ENCODE data around the gene GHRH. TPM values are rescaled to one million over a fixed set of nuclear protein-coding genes. Genes with fewer than 3 reads are reported as not detected.

GHRH gene
- total RNA-seq = not detected

DNA sequence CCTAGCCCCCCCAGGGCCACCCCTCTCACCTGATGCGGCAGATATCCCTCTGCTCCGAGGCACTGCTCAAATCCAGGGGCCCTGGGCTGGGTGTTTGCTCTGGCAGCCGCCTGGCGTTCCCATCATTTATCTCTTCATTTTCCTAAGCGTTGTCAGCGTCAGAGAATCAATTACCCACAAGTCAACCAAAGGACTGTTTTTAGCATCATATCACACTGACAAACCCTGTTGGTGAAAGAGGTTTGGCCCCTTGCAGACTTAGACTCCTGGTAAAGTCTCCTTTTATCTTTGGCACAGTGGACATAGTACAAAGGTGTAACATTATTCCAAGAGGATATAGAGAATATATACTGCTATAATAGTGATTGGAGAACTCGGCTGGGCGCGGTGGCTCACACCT lies at the start of gene GHRH:
Gene GHRH (minus strand): TSS at position 101 of the 400 bp plus-strand sequence. CDS start 4,925 bp downstream, outside the sequence.
- no peak for ATAC-seq

DNA sequence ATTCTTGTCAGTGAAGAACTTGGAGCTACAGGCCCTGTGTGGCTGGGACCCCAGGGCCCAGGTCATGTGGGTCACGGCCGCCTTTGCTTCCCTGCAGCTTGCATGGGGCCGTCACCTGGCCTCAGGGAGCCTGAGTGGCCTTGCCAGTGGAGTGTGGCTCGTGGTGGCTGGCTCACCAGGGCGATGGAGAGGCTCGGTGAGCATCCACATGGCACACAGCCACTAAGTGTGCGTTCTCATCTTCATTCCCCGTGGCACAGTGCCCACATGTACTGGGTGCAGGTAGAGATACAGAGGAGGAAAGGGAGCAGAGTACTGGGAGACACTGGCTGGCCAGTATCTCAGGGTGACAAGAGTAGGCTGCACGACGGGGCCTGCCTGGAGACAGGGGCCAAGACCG lies 49.3 kb upstream of the GHRH start:
- no peak for ATAC-seq

- ATAC-seq = peak; percentile 24
Observed at GRCh38 chr20:37309936-37310590, 48.4 kb upstream of the GHRH start.

DNA sequence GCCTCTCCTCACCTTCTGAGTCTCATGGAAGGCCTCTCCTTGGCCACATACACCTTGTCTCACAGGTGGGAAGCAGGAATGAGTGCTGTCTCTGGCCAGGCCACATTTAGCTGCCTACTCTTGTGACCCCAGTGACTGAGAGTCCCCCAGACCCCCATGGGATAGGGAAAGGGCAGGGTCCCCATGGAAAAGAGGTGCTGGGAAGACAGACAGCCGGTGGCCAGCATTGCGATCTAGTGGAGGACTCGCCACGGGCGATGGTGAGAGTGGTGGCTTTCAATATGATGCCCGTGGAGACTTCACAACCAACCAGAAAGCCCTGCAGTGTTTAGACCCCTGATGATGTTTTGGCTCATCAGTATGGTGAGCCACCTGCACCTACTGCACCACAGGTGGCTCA lies 47.7 kb upstream of the GHRH start:
- ATAC-seq = no peak

DNA sequence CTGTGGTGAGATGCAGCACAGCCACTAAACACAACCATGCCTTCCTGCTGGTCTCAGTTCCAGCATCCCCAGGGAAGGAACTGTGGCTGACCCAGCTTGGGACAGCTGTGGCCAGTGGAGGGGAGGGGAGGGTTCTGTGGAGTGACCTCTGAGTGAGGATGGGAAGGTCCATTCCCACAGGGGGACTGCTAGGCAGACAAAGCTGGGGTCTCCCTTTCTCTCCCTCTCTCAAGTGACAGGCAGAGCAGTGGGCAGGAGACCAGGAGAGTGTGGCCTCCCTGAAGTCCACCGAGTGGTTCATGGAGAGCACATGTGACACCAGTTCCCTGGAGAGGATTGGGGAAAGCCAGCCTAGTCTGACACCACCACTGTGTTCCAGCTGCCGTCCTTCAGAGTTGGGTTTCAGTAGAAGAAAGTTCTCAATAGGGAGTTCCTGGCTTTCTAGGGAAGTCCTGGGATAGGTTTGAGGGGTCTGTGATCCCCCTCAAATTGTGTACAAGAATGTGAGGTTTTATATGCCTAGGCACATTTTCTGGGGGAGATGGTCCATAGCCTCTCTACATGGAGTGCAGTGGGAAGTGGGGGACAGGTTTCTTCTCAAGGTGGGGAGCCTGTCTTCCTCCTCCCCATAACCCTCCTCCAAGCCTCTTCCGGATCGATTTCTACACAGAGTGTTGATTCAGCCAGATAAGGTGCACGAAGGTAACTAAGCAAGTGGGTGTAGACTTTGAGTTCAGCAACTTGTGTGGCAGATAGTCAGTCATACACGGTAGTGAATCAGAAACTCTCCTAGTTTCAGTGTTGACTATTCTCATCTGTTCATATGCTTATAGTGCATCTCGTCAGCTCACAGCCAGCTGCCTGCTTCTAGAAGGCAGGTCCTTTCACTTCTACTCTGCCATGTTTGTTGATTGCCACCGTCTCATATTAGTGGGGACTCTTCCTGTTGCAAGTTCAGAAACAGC lies 46.8 kb upstream of the GHRH start:
- ATAC-seq = no peak

DNA sequence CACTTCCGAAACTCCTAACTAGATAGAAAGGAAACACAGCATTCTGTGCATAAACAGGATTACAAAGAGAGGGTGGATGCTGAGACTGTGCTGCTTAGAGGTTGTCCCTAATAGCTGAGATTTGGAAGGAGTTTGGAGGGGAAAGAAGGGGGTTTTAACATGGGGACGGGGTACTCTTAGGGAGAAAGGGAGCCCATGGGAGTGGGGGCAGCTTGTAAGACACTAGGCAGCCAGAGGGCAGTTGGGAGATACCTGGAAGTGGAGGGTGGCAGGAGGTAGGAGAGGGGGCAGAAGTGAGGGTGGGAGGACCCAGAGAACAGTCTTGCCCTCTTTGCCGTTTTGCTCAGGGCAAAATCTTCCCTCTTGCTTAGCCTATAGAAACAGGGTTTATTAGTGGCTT lies 44.2 kb upstream of the GHRH start:
- no peak for ATAC-seq

DNA sequence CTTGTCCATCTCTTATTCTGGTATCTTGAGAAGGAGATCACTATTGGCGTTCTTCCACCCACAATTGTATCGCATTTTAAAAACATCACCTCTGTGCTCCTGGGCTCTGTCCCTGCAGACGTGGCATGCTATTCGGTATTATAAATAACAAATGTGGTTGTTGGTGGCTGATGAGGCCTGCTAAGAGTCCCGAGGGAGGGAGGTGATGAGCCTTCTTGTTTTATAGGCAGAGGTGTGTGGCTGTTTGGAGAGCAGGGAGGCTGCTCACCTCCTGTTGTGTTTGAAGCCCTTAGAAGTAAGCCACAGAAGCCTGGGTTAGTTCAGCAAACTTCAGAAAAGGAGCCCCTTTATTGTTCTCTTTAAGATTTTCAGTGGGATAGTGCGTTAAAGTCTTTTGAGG lies 43.5 kb upstream of the GHRH start:
- ATAC-seq = no peak

- ATAC-seq = no peak
Observed at GRCh38 chr20:37303637-37304036, 42.0 kb upstream of the GHRH start.

DNA sequence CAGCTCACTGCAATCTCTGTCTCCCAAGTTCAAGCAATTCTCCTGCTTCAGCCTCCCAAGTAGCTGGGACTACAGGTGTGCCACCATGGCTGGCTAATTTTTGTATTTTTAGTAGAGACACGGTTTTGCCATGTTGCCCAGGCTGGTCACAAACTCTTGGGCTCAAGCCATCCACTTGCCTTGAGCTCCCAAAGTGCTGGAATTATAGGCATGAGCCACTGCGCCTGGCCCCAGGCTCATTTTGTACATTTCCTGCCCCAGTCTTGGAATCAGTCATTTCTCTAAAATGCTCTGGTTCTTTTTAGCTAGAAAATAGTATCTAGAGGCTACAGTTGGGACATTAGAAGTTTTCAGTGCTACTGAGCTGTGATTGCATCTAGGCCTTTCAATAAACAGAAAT lies 41.4 kb upstream of the GHRH start:
- ATAC-seq = no peak

- no peak for ATAC-seq
Observed at GRCh38 chr20:37301558-37301957, 39.9 kb upstream of the GHRH start.

- ATAC-seq = no peak
Observed at GRCh38 chr20:37301120-37301519, 39.5 kb upstream of the GHRH start.

GRCh38 chr20:37299718-37300528 lies 38.3 kb upstream of the GHRH start:
- no peak for ATAC-seq

DNA sequence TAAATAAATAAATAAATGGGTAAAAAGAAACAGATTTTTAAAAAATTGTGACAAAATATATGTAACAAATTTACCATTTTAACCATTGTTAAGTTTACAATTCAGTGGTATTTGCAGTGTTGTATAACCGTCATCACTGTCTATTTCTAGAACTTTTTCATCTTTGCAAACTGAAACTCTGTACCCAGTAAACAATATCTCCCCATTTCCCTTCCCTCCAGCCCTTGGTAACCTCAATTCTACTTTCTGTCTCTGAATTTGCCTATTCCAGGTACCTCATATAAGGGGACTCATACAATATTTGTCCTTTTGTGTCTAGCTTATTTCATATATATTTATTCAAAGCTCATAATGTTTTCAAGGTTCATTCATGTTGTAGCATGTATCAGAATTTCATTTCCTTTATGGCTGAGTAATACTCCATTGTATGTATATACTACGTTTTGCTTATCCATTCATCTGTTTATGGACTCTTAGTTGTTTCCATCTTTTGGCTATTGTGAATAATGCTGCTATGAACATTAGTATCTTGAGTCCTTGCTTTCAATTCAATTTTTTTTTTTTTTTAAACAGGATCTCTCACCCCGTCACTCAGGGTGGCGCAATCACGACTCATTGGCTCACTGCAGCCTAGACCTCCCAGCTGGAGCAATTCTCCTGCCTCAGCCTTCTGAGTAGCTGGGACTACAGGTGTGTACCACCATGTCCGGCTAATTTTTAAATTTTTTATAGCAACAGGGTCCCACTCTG lies 36.8 kb upstream of the GHRH start:
- peak; percentile 2 for ATAC-seq

GRCh38 chr20:37297066-37297736 lies 35.6 kb upstream of the GHRH start:
- no peak for ATAC-seq

DNA sequence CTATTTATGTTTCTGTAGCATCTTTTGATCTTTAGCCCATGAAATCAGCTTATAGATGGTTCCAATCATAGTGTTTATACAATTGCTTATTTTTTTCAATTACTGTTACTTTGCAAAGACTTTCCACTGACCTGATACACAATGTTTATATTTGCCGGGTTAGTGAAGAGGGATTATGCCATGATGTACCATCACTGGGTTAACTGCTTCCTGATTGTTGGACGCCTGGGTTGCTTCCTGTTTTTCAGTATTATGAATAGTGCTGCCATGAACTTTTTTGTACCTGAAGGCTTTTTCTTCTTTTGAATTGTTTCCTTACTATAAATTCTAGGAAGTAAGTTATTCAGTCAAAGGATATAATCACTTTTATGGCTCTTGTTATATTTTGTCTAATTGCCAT lies 34.8 kb upstream of the GHRH start:
- no peak for ATAC-seq

DNA sequence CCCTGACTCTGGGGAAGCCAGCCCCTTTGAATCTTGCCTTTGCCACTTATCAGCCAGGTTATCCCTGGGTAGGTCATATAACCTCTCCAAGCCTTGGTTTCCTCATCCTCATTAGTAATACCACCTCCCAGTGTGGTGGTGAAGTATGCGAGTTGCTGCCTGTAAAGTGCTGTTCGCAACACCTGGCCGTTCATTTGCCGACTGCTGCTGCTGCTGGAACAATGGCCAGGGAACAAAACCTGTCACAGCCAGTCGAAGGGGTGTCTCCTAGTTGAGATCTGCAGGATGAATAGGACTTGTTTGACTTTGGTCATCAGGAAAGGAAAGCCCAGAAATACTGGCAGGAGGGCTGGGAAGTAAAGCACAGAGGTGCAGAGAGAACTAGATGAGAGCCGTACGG lies 34.0 kb upstream of the GHRH start:
- ATAC-seq = peak; percentile 85

DNA sequence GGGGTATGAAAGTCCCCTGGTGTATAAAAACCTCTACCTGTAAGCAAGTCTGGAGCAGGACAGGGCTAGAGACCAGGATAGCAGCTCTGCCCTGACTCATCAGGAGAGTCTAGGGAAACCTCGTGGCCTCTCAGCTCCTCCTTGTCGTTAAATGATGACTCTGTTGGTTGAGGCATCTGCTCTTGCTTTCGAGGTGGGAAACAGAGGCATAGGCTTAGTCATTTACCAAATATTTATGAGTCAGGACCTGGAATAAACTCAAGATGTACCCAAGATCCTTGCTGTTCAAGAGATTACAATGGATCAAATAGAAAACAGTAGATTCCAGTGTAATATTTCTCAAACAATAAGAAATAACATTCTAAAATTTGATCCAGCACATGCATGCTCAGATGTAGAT lies 33.4 kb upstream of the GHRH start:
- ATAC-seq = peak; percentile 91

DNA sequence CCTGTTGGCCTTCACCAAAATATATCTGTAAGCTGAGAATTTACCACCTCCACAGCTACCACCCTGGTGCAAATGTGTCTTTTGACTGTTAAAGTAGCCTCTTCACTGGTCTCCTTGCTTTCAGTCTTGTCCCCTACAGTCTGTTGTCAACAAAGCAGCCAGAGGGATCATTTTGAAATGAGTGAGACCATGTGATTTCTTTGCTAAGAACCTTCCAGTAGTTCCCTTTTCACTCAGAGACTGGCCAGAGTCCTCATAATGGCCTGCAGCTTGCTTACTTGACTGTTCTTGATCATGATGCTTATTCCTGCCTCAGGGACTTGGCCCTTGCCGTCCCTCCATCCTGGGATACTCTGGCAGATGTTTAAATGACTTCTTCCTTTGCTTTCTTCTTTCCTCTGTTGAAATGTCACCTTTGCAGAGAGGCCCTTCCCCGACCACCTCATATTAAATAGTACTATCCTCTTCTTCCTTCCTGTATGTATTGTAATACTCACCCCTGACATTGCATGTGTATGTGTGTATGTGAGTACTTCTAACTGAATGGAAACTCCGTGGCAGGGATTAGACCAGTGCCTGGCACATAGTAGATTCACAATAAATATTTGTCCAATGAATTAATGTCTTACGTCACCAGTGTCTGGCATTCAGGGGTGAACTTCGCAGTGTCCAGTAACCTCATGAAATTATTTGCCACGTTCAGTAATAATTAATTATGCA lies 32.8 kb upstream of the GHRH start:
- peak; percentile 31 for ATAC-seq

DNA sequence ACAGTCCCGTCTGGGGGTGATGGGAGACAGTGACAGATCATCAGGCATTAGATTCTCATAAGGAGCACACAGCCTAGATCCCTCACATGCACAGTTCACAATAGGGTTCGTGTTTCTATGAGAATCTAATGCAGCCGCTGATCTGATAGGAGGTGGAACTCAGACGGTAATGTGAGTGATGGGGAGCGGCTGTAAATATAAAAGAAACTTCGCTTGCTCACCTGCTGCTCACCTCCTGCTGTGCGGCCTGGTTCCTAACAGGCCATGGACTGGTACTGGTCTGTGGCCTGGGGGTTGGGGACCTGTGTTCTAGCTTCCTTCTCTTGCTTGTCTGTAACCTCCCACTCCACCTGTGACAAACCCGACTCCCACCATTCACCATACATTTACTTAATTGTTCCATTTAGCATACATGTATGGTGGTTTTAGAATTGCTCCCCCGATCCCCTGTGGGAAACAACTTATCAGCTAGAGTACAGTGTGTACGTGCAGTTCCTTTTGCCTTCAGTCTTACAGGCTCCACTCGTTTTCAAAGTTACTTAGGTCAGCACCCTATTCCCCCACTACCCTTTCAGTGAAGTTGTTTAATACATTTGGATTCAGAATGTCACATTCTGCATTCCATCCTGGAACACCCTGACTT lies 31.8 kb upstream of the GHRH start:
- no peak for ATAC-seq

GRCh38 chr20:37291724-37292126 lies 30.1 kb upstream of the GHRH start:
- ATAC-seq = no peak
